ENCODE measurements around the gene STRBP. TPM values are rescaled to one million over a fixed set of nuclear protein-coding genes. Genes with fewer than 3 reads are reported as not detected.
A peak's percentile ranks its signal among the peaks of the same experiment; 100 is the strongest.
"Not testable (repeated sequence)": the region's sequence is repeated elsewhere in the genome, so short reads cannot be mapped to it uniquely, and the experiment has no call there.

Gene STRBP
- total RNA-seq, 1 donor from 2014 or later: 37.2 TPM

GRCh38 chr9:123283048-123283408, 14.6 kb upstream of the STRBP start:
- no peak for DNase-seq (ENCODE audit: low spot score)

- peak; percentile 49 for DNase-seq (ENCODE audit: low spot score)
Measured at GRCh38 chr9:123282362-123283047, 14.1 kb upstream of the STRBP start.

DNA sequence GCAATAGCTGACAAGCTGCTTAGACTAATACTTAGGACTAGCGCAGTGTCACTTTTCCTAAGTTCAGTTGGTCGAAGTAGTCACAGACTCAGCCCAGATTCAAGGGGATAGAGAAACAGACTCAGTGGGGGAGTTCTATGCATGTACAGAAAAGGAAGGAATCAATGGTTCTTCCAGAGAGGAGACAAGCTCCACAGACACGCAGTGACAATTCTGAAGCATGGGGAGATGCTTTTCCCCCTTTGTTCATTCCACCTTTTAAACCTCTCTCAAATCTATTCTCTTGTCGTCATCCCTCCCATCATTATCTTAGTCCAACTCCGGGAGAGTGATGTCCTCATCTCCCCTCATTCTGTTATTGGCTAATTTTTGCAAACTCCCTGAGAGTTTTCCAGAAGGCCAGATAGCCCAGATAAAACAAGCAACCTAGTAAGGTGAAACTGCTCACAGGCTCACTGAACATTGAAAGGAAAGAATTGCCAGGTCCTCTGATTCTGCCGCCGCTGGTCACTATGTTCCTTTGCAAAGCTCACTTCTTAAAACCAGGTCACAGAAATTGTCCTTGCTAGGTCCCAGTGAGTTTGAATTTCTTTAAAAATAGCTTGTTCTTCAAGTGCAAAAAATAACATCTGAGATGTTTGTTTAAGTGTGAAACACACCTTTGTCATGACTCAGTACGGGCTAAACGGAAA, 13.4 kb upstream of the STRBP start:
- no peak for DNase-seq (ENCODE audit: low spot score)

- not testable (repeated sequence) for DNase-seq (ENCODE audit: low spot score)
Measured at GRCh38 chr9:123278879-123279493, 10.6 kb upstream of the STRBP start.

- DNase-seq (ENCODE audit: low spot score): no peak
Measured at GRCh38 chr9:123278361-123278760, 10.0 kb upstream of the STRBP start.

DNA sequence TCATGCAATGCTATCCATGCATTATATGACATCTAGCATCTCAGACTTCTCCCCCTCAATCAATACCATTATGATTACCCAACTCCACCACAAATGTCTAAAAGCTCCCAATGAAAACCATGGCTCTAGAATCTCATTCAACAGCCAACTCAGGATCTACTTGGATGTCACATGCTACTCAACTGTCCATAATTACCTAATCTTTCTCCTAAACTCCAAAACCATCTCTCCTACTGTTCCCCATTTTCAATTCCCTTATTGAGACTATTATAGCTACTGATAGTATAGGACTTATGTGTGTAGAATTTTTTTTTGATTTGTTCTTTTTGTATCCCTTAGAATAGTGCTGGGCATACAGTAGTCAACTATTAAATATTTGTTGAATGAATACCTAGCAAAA, 8.2 kb upstream of the STRBP start:
- DNase-seq (ENCODE audit: low spot score): no peak

- DNase-seq (ENCODE audit: low spot score): not testable (repeated sequence)
Measured at GRCh38 chr9:123271133-123271532, 2.7 kb upstream of the STRBP start.

GRCh38 chr9:123269281-123269680, 895 bp upstream of the STRBP start:
- no peak for DNase-seq (ENCODE audit: low spot score)

DNA sequence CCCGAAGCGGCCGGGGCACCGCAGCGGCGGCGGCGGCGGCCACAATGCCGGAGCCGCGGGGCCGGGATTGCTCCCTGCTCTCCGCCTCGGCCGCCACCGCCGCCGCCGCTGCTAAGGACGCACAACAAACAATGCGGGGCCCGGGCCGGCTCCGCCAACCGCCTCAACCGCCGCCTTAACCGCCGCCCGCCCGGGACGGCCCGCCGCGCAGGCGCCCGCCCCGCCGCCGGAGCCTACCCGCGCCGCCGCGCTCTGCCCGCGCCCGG, 254 bp downstream of the STRBP start:
- DNase-seq (ENCODE audit: low spot score): no peak

GRCh38 chr9:123267481-123268198, 746 bp downstream of the STRBP start:
- DNase-seq (ENCODE audit: low spot score): no peak

DNA sequence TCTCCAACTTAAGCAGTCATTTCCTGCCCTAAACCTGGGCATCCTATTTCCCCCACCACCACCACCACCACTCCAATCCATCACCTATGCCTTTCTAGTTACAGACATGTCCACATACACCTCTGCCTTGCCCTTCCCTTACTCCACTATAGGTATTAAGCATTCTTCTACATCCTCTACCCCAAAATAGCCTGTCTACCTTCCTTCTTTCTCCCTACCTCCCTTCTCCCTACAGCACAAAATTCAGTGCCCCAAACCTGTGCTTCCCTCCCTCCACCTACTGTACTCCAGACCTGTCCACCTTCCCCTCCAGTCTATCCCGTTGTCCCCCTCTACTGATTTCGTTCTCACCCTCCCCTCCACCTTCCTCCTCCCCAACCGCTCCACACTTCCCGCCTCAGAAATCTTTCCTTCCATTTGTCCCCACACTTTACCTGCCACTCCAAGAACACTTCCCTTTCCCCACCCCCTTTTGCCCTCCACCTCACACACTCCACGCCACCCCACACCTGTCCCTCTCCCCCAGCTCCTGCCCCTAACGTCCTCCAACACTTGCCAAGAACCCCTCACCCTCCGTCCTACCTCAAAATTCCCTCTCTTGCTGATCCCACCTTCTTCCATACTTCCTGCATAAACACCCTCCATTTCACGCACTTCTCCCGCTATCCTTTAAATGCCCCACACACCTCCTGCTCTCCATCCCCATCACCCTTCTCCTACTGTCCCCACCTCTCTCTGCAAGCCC, 1.6 kb downstream of the STRBP start:
- no peak for DNase-seq (ENCODE audit: low spot score)

- no peak for DNase-seq (ENCODE audit: low spot score)
Measured at GRCh38 chr9:123265833-123266232, 2.6 kb downstream of the STRBP start.

GRCh38 chr9:123263227-123263626, 5.2 kb downstream of the STRBP start:
- DNase-seq (ENCODE audit: low spot score): no peak

DNA sequence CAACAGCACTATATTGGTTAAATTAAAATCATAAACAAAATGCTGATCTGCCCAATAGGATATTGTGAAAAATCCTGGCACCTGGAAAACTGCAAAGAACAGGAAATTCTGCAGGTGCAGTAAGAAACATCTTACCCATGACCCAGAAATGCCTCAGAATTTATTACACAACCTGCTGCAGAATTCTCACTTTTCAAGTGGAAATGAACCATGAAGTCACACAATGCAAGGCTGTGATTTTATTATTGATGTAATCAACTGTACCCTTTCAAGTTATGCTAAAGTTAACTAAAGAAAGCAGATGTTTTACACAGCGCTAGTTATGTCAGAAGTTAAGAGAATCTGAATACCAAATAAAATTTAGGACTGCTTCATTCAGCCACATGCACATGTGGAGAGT, 6.0 kb downstream of the STRBP start:
- DNase-seq (ENCODE audit: low spot score): no peak

DNA sequence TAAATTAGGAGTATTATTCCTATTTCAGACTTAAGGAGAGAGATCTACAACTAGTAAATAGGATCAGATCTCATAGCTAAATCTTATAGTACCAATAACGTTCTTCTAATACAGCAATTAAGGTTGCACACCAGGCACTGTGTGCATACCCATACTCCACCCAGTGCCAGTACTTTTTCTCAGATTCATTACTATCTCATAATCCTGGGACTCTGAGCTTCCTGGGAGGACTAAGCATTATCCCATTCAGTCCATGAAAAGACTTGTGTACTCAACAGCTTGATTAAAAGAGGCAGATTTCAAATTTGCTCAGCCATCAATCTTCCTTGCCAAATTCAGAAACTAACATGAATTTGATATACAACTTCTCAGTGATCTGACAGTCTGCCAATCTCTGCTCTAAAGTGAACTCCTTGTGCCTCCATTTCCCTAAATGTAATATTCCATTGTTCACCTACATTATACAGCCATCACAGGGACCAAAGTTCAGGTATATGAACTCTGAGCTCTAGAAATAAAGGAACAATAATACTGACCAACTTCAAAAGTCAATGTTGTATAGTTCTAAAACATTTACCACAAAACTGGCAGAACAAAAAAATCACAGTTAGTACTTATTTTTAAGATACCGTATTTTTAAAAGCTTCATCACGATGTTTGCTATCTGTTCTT, 7.2 kb downstream of the STRBP start:
- DNase-seq (ENCODE audit: low spot score): no peak

GRCh38 chr9:123260340-123260739, 8.0 kb downstream of the STRBP start:
- DNase-seq (ENCODE audit: low spot score): no peak

GRCh38 chr9:123257276-123257675, 11.1 kb downstream of the STRBP start:
- DNase-seq (ENCODE audit: low spot score): no peak

DNA sequence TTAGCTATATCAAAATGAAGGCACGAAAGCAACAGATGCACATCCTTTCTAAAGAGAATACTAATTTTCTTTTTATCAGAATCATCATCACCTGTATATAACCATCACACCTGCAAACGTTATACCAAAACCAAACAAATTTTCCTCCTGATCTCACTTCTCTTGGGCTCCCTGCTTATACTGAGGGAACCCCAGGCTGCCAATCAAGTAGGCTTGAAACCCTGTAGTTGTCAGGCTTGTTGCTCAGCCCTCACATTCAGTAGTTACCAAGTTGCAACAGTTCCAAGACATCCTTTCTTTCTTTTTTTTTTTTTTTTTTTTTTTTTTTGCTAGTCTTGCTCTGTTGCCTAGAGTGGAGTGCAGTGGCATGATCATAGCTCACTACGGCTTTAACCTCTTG, 12.7 kb downstream of the STRBP start:
- no peak for DNase-seq (ENCODE audit: low spot score)

GRCh38 chr9:123253204-123253603, 15.2 kb downstream of the STRBP start:
- DNase-seq (ENCODE audit: low spot score): no peak

DNA sequence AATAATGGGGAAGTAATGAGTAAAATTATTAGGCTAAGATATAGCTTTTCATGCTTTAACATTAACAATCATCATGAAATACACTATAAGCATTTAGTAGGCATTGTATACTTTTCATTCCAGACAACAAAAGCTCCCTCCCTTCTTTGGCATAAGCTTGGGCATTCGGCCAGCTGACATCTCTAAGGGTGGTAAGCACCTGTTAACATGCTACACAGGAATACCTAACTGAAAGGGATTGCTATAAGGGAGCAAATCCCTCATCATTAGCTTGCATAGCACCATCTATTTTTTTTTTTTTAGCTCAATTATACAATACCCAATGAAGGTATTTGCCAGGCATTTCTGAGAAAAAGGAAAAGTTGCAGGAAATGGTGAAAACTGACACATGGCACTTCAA, 16.6 kb downstream of the STRBP start:
- DNase-seq (ENCODE audit: low spot score): no peak

GRCh38 chr9:123251324-123251723, 17.1 kb downstream of the STRBP start:
- no peak for DNase-seq (ENCODE audit: low spot score)

GRCh38 chr9:123250504-123250903, 17.9 kb downstream of the STRBP start:
- DNase-seq (ENCODE audit: low spot score): no peak

Data from mucosa of gallbladder (tissue), 1 donor.